Activated CD8-positive, alpha-beta memory T cell treated with anti-CD3 and anti-CD28 coated beads, Interleukin-2, amount 50 U/mL, for 1 hour (primary cell): ENCODE data around the gene PBLD.
"Not testable (repeated sequence)": the region's sequence is repeated elsewhere in the genome, so short reads cannot be mapped to it uniquely, and the experiment has no call there.

Experiments used
- DNase-seq: peaks from one replicate; pipeline ENCODE4 v3.0.0-alpha.2; 2020; ENCODE audit errors: extremely low read depth

PBLD gene

DNA sequence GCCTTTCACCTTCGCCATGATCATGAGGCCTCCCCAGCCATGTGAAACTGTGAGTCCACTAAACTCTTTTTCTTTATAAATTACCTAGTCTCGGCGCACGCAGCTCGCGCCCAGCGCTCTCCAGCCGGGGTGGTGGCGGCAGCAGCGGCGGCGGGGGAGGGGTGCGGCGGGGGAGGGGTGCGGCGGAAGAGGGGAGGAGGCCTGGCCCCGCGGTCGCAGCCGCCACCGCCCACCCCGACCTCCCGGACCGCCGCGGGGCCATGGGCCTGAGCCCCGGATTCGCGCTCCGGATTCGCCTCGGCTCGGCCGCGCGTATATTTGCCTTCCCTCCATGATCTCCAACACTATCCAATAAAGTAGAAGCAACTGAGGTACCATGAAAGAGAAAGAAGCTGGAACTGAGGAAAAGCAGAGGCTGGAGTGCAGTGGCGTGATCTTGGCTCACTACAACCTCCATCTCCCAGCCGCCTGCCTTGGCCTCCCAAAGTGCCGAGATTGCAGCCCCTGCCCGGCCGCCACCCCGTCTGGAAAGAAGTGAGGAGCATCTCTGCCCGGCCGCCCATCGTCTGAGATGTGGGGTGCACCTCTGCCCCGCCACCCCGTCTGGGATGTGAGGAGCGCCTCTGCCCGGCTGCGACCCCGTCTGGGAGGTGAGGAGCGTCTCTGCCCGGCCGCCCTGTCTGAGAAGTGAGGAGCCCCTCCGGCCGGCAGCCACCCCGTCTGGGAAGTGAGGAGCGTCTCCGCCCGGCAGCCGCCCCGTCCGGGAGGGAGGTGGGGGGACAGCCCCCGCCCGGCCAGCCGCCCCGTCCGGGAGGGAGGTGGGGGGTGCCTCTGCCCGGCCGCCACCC is 53.6 kb downstream of the PBLD start:
- DNase-seq: not testable (repeated sequence)

DNA sequence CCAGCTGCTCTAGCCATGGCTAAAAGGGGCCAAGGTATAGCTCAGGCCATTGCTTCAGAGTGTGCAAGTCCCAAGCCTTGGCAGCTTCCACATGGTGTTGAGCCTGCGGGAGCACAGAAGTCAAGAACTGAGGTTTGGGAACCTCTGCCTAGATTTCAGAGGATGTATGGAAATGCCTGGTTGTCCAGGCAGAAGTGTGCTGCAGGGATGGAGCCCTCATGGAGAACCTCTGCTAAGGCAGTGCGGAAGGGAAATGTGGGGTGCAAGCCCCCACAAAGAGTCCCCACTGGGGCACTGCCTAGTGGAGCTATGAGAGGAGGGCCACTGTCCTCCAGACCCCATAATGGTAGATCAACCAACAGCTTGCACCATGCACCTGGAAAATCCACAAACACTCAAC is 54.9 kb downstream of the PBLD start:
- DNase-seq: not testable (repeated sequence)

DNA sequence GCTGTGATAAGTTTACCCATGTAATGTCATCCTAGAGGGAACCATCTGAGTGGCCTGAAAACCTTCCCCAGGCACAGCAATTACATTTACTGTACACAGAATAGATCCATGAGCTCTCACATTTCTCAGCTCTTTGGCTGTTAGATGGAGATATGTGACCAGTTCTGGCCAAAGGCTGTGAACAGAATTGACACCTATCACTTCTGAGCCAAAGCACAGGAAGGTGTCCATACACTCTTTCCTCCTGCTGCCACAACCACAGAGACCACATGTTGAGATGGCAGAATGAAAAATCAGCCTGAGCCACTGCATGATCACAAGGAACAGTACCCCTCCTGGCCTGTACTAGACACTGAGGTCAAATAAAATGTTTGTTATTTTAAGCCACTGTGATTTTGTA is 56.5 kb downstream of the PBLD start:
- DNase-seq: no peak

DNA sequence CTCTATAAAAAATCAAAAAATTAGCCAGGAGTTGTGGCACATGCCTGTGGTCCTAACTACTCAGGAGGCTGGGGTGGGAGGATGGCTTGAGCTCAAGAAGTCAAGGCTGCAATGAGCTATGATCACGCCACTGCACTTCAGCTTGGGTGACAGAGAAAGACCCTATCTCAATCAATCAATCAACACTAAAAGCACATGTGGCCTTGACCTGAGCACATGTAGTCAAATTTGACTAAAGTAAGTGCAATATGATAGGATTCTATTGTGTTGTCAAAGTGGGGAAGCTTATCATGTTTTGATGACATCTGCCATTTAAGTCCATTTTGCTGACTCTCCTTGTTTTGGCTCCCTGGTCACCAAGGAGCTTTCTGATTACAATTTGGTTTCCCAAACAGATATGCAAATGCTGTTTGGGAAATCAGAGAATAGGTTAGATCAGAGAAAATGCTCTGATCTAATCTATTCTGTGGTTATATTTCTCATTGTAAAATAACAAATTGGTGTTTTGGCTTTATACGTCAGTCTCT is 57.1 kb downstream of the PBLD start:
- DNase-seq: no peak

DNA sequence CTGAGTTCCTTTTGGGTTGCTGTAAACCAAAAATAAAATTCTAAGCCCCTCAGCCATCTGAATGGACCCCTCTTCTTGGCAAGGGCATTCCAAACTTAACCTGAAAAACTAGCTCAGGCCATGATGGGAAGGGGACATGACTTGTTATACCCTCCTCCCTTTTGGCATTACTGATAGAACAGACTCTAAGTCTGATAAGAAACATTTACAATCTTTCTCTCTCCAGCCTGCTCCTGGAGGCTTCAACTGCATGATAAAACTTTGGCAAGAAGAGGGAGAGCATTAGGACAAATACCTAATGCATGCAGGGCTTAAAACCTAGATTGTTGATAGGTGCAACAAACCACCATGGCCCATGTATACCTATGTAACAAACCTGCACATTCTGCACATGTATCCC is 59.9 kb downstream of the PBLD start:
- no peak for DNase-seq

DNA sequence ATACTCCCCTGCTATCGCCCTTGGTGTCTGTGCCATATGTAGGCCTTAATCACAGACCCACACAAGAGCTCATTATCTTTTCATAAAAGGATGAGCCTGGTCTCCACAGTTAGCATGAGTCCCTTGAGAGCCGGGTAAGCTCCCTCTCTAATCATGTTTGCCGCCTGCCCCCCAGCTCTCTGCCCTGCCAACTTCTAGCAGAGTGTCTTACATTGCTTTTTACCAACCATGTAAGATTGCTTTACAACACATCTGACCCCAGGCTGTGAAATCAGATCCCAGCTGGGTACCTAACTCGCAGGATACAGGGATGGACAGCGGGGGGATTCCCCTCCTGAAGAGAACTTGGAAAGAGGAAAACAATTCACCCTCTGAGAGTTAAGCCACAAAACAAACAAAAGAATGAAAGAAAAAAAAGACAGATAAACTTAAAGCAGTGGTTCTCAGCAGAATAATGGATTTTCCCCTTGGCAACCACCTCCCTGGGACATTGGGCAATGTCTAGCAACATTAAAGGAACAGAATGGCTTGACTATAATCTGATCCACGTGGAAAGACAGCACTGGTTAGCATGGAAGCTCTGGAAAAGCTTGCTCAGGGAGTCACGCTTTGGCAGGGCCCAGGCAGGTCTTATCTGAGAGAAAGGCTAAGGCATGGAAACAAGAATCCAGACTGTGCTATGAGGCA is 61.4 kb downstream of the PBLD start:
- no peak for DNase-seq

DNA sequence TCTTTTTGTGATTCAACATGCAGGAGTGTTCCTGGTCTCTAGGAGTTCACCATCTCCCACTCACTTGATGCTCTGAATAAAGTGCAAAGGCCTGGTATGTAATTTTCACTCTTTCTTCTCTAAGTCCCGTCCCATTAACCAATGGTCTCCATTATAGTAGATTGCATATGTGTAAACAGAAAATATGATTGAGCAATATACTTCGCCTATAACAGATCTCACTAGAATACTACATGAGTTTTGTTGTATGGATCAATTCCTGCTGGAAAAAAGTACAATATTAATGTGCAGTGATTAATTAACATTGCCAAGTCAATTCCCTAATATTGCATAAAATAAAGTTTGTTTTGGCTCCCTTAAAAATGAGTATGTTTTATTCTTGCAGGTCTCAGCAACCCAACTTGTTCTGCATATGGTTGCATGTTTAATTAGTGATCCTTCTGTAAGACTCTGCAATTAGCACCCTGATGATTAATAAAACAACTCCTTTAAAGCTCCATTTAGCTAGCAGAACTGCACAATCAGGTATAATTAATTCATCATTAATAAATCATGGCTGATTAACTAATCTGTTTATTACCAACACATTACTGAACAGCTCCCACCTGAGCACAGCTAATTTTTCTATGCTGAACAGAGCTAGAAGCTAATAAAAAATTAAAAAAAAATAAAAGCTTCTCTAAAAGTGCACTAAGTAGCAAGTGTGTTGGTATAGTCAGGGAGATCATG is 63.0 kb downstream of the PBLD start:
- no peak for DNase-seq

DNA sequence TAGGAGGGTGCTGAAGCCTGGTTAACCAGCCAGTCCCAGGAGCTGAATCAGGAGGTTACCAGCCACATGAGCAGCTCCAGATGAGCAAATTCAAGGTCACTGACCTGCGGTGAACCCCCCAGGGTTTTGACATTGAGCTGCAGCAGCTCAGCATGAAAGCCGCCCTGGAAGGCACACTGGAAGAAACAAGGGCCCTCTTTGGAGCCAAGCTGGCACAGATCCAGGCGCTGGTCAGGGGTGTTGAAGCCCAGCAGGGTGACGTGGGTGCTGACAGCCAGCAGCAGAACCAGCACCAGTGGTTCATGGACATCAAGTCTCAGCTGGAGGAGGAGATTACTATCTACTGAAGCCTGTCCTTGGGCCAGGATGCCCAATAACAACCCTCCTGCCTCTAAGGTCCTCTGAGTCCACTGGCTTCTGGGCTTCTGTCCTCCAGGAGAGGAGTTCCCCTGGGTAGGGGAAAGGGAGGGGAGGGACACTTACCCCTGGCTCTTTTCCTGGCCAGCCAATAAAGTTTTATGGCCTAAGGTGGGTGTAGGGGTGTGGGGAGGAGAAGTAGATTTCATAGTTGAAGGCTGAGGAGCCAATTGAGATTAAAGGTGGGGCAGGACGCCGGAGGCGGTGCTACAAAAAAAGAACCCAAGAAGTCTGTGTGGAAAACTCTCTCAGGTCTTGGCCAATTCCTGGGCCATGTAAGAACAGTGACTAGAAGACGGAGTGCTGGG is 71.4 kb downstream of the PBLD start:
- DNase-seq: no peak

DNA sequence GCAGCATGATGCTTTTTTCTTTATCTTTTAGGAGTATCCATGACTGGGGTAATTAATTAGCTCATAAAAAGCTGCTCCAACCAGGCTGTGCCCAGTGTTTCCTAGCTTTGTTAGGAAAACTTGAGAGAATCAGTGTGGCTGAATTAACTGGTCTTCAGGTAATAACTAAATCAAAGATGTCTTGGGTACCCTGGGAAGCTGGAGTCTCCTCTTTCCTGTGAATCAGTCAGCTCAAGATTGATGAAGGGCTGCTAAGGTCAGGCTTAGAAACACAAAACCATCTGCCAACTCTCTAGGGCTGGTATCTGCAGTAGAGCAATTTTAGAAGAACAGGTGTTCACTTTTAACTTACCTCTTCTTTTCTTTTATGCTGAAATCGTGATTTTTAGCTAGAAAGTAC is 79.4 kb downstream of the PBLD start:
- no peak for DNase-seq

DNA sequence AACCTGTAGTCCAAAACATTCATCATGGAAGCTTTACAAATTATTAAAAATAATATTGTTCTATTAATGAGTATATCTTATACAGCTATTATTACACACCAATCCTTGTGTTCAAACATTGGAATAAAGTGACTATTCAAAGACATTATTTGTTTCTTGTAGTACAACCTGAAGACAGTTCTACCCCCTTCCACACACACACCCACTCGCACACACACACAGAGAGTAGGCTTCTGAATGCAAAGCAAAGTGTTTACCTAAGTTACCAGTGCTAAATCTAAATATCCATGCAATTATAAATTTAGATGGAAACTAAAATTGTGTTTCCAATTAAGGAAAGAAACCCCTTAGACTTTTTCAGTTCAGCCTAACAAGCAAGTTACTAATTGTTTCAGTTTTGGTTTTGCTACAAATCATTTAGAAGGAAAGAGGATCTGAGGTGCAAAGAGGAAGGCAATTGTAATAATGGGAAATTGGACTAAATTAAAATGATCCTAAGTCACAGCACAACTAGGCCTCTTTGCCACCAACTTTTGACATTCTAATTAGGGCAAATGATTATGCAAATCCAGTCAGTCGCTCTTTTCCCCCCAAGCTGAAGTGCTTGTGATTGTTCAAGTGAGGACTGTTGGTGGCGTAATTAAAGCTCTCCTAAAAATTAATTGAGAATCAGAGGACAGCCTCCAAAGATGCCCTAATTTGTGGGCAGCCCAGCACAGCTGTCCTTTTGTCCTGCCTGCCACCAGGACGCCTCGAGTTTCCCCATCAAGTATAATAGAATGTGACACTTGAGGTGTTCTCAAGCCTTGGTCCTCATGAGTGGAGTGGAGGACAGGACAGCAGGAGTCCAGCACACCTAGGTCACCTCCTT is 80.9 kb downstream of the PBLD start:
- no peak for DNase-seq

DNA sequence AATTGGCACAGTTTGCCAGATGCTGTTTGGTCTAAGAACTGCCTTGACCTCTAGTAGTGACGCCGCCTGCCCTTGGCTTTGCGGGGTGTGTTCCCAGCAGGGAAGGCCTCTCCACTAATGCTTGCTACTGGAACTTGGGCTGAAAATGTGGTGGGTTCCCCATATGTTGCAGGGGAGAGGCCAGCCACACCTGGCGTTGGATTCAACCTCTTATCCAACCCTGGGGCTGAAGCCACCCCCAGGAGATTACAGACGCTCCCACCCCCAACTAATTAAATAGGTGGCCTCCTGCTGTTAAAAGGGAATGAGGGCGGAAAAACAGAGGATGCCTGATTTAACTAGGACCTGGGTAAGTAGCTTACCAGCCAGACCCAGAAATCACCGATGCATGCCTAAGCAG is 81.6 kb downstream of the PBLD start:
- no peak for DNase-seq

DNA sequence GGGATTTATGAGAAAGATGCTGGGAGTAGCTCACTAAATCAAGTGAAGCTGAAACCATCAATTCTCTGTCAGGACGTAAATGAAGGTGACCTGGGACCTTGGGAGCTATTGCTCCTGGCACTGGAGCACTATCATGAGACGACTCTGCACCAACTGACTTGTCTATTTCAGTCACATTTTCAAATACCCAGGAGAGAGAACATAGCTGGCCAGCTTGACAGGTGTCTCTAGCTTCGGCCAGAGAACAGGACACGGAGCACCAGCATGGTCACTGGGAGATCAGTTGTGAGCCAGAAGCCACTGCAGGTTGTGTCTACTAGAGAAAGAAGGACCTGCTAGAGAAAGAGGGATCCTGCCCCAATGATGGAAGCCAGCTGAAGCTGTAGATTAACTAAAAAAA is 83.4 kb downstream of the PBLD start:
- DNase-seq: no peak

DNA sequence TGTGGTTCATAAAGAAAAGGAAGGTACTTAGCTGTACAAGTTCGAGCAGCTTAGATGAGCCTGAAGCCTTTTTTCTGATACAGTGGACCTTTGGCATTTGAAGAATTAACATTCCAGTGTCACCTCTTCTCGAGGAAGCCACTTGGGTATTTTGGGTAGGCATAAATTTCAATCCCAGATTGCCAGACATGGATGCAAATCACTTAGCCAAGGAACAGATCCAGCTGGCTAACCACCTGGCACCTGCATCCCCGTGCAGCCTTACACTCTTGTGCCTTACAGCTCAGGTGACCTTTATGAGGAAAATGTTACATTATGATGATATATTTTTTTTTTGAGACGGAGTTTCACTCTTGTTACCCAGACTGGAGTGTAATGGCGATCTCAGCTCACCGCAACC is 84.8 kb downstream of the PBLD start:
- no peak for DNase-seq

DNA sequence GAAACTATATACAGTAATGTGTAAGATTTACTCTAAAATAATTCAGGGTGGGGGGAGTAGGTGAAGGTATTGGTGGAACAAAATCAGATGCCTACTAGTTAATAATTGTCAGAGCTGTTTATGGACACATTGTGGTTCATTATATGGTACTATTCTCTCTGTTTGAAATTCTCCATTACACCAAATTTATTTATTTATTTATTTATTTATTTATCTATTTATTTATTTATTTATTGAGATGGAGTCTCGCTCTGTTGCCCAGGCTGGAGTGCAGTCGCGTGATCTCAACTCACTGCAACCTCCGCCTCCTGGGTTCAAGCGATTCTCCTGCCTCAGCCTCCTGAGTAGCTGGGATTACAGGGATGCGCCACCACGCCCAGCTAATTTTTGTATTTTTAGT is 86.3 kb downstream of the PBLD start:
- DNase-seq: not testable (repeated sequence)

DNA sequence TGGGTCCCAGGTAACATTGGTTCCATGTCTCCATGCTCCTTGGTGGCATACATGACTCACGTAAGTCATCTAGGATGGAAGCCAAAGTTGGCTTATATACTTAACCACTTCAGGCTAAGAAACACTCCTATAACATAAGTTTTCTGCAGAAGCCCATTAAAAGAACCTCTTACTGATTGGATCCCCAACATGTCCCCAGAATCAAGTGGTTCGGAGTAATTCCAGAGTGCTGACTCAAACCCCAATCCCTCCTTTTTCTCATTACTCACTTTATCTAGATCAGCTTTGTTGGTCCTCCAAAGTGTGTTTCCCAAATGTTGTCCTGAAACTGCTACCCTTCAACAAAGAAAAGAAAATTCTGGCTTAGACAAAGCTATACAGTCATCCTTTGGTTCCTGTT is 90.7 kb downstream of the PBLD start:
- DNase-seq: no peak

DNA sequence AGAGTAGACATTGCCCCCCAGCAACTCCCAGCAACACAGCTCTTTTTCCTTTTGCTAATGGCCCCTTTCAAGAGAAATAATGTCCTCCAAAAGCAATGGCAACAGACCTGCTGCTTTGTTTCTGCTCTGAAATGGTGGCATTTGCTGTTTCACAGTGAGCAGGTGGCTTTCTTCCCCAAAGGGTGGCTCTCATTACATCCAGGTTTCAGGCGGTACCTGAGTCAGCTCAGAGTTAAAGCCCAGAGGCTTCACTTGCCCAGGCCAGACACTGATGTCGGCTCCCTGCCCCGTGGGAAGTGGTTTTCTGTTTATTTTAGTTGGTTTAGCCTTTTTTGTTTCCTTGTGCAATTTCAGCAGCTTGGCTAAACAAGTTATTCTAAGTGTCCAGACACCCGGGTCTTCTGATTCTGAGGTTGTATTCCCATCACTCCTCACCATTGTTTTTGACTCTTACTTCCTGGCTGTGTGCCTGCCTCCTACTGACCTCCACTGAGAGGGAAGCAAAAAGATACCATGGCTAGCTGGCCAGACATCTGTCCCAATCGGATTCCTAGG is 93.1 kb downstream of the PBLD start:
- no peak for DNase-seq

DNA sequence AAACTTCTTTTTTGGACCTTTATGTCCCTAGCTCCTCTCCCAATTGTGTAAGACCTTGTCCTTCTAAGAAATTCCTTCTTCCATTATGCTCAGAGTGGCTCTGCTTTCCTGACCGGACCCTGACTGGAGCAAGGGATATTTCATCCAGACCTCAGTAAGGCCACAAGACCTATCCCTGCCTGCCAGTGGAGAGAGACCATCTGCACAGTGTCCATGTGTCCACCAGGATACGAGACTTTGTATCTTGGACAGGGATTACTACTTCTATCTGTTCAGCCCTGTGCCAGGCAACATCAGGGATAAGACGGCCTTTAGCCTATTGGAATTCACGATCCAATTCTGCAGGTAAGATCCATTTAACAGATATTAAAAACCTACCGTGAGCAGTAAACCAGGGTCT is 93.7 kb downstream of the PBLD start:
- DNase-seq: no peak

DNA sequence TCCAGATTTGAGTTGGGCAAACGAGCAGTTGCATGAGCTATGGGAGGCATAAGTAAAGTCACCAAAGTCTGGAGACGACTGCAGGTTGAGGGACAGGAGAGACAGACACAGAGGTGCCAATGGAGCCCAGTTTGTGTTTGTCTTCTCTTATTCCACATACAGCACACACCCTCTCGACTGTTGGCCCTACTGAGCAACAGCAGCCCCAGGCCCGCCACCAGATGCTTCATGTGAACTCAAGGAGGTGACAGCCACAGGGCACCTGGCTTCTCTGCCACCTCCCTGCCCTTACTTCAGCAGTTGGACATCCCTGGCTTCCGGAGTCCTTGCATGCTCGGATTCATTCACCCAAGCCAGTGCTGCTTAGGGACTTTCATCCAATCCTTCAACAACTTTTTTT is 94.4 kb downstream of the PBLD start:
- DNase-seq: no peak

DNA sequence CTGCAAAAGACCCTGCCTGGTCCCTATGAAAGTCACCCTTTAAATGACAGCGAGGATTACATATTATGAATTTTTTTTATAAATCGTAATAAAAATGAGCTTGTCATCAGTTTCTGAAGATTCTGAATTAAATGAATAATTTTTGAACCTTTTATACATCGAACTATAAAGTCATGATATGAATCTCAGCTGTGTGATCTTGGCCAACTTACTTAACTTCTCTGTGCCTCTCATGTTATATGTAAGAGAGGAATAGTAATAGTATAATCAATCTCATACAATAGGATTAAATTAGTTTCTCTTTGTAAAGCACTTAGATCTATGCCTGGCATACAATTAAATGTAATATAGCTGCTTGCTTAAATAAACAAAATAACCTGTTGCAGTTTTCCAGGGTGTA is 95.6 kb downstream of the PBLD start:
- no peak for DNase-seq

DNA sequence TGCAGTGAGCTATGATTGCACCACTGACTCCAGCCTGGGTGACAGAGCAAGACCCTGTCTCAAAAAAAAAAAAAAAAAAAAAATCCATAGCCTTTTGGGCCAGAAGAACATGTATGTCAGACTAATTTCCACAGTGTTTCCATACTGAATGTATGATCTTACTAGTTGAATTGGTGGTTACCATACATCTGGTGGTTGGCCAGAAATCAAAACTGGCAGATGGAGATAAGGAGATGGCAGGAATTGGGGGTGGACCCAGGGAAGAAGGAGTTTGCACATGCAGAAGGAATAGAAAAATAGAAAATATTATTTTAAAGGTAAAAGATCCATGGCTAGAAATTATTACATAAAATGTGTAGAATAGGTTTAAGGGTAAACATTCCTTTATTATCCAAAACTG is 97.1 kb downstream of the PBLD start:
- DNase-seq: no peak

DNA sequence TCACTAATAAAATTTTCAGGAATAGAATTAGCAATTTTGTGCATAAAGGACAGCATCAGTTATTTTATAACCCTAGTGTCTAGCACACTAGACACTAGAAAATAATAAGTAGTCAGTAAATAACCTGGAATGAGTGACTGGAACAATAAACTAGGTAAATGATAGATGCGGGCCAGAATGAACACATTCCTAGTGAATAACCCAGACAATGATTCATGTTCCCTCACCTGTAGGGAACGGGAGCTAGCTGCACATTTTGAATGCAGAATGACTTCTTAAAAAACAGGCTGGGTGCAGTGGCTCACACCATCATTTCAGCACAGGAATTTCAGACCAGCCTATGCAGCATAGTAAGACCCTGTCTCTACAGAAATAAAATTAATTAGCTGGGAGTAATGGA is 97.6 kb downstream of the PBLD start:
- DNase-seq: no peak
